HCT116 (cell line): ENCODE results near the gene IRF2BP2. TPM values are rescaled to one million over a fixed set of nuclear protein-coding genes. Genes with fewer than 3 reads are reported as not detected.

Source experiments
- ATAC-seq: fragments of 200-7000 bp; cut with Tn5 transposase; 2 replicates; pipeline ENCODE4 v1.9.1; 2020; ENCODE audit warnings: mild to moderate bottlenecking, moderate library complexity
- BruUV-seq: library from RNA; stranded (reverse); fragments of 400-500 nt; replicated peaks from 2 replicates; lab custom pipeline; 2021; lab: Mats Ljungman, UMichigan
- CTCF ChIA-PET: fragments of 300-600 bp; sonication (Branson Sonifier 250); formaldehyde crosslinking; loops from one replicate; lab custom pipeline; 2021; ENCODE audit warnings: antibody characterized with exemption; lab: Charles Lee
- POLR2A ChIA-PET: fragments of 300-600, 350-600 bp; sonication (Branson Sonifier 250); formaldehyde crosslinking; loops from one replicate; lab custom pipeline; 2021; ENCODE audit warnings: antibody characterized with exemption; lab: Charles Lee
- RAD21 ChIA-PET, 2 experiments: fragments of 300-600 bp; sonication (Branson Sonifier 250); formaldehyde crosslinking; loops; one replicate each; lab custom pipeline; 2023; ENCODE audit warnings: low total read pairs in 2 of 2; ENCODE audit not compliant: uncharacterized antibody in 2 of 2, unreplicated experiment in 2 of 2, low non-redundant PET in 1 of 2; lab: Charles Lee
- DNase-seq: peaks from one replicate; pipeline ENCODE4 v3.0.0-alpha.2; 2010; ENCODE audit warnings: low read depth, low spot score
- H2AFZ ChIP-seq: fragments of 200-600 bp; shearing (Covaris generic), sonication (generic); 2 replicates; pipeline ENCODE4 v1.6.1; 2017; ENCODE audit warnings: low read depth, mixed run types, mixed read lengths, antibody characterized with exemption, low read length; ENCODE audit not compliant: poor library complexity, severe bottlenecking
- H3K27ac ChIP-seq: 2 replicates; pipeline ENCODE4 v1.5.1; 2012; ENCODE audit warnings: low read depth, low read length
- H3K27me3 ChIP-seq: fragments of 200-600 bp; sonication (generic); 2 replicates; pipeline ENCODE4 v1.6.1; 2016; ENCODE audit warnings: mixed run types, low read length, mixed read lengths; ENCODE audit not compliant: insufficient read depth
- H3K36me3 ChIP-seq, 2 experiments: fragments of 200-500 bp in 1 of 2; fragments of 200-600 bp in 1 of 2; sonication (Bioruptor generic) in 1 of 2; sonication (generic) in 1 of 2; 2 replicates each; pipeline versions ENCODE4 v1.5.1 to v1.6.1; 2014 to 2016; ENCODE audit warnings: low read length in 2 of 2, inconsistent platforms in 1 of 2, mixed read lengths in 1 of 2, mixed run types in 1 of 2; ENCODE audit not compliant: insufficient read depth in 2 of 2, control insufficient read depth in 1 of 2
- H3K4me1 ChIP-seq, 2 experiments: fragments of 200-600 bp in 1 of 2; sonication (generic) in 1 of 2; 2 replicates each; pipeline versions ENCODE4 v1.5.1 to v1.6.1; 2012 to 2017; ENCODE audit warnings: low read length in 2 of 2, inconsistent platforms in 1 of 2, mild to moderate bottlenecking in 1 of 2, mixed read lengths in 1 of 2, mixed run types in 1 of 2, moderate library complexity in 1 of 2; ENCODE audit not compliant: insufficient read depth in 2 of 2, control insufficient read depth in 1 of 2
- H3K4me2 ChIP-seq: fragments of 200-600 bp; sonication (generic); 2 replicates; pipeline ENCODE4 v1.6.1; 2017; ENCODE audit warnings: mixed run types, low read length, mixed read lengths
- H3K4me3 ChIP-seq, 2 experiments: fragments of 200-600 bp in 1 of 2; sonication (generic) in 1 of 2; replicated peaks in 1 of 2; 2 replicates each; pipeline ENCODE4 v1.5.1; 2011 to 2016; ENCODE audit warnings: low read length in 2 of 2, control low read depth in 1 of 2, low read depth in 1 of 2, mild to moderate bottlenecking in 1 of 2, mixed read lengths in 1 of 2, mixed run types in 1 of 2
- H3K79me2 ChIP-seq: fragments of 200-600 bp; sonication (generic); 2 replicates; pipeline ENCODE4 v1.6.1; 2017; ENCODE audit warnings: mild to moderate bottlenecking, mixed run types, low read length, moderate library complexity, mixed read lengths; ENCODE audit not compliant: insufficient read depth
- H3K9ac ChIP-seq: fragments of 200-600 bp; sonication (generic); 2 replicates; pipeline ENCODE4 v1.6.1; 2016; ENCODE audit warnings: low read length, mixed read lengths
- H3K9me2 ChIP-seq: fragments of 200-600 bp; sonication (generic), shearing (Covaris generic); 2 replicates; pipeline ENCODE4 v1.6.1; 2017; ENCODE audit warnings: mixed run types, mild to moderate bottlenecking, moderate library complexity; ENCODE audit not compliant: insufficient read depth
- H3K9me3 ChIP-seq, 2 experiments: fragments of 200-500 bp in 1 of 2; fragments of 200-600 bp in 1 of 2; sonication (Bioruptor generic) in 1 of 2; sonication (generic) in 1 of 2; 2 replicates each; pipeline ENCODE4 v1.6.1; 2014 to 2017; ENCODE audit warnings: low read length in 2 of 2, mixed read lengths in 2 of 2, inconsistent platforms in 1 of 2, low read depth in 1 of 2, mild to moderate bottlenecking in 1 of 2, mixed run types in 1 of 2, moderate library complexity in 1 of 2; ENCODE audit not compliant: control insufficient read depth in 1 of 2, insufficient read depth in 1 of 2
- H4K20me1 ChIP-seq: fragments of 200-600 bp; sonication (generic), shearing (Covaris generic); 2 replicates; pipeline ENCODE4 v1.6.1; 2017; ENCODE audit warnings: mixed run types, mild to moderate bottlenecking, moderate library complexity; ENCODE audit not compliant: insufficient read depth
- CEBPB ChIP-seq: IDR thresholded peaks from 2 replicates; pipeline ENCODE4 v1.6.1; 2012; ENCODE audit warnings: low read depth
- EGR1 ChIP-seq: IDR thresholded peaks from 2 replicates; pipeline ENCODE4 v1.6.1; 2012; ENCODE audit warnings: low read depth
- EZH2 ChIP-seq: fragments of 200-600 bp; sonication (generic); IDR thresholded peaks from 2 replicates; pipeline ENCODE4 v1.6.1; 2017; ENCODE audit warnings: antibody characterized with exemption, mixed run types
- EZH2phosphoT487 ChIP-seq: fragments of 200-600 bp; IDR thresholded peaks from 2 replicates; pipeline ENCODE4 v1.6.1; 2018; ENCODE audit warnings: antibody characterized with exemption, borderline replicate concordance
- FOSL1 ChIP-seq: IDR thresholded peaks from 2 replicates; pipeline ENCODE4 v1.6.1; 2012; ENCODE audit warnings: low read depth
- JUND ChIP-seq: IDR thresholded peaks from 2 replicates; pipeline ENCODE4 v1.6.1; 2012
- POLR2A ChIP-seq: IDR thresholded peaks from 2 replicates; pipeline ENCODE4 v1.7.0; 2011; ENCODE audit warnings: borderline replicate concordance; ENCODE audit not compliant: insufficient read depth, insufficient read length; ENCODE audit errors: extremely low read depth
- POLR2AphosphoS5 ChIP-seq: IDR thresholded peaks from 2 replicates; pipeline ENCODE4 v1.6.1; 2011; ENCODE audit warnings: mild to moderate bottlenecking, low read depth, low read length, moderate library complexity
- RAD21 ChIP-seq: IDR thresholded peaks from 2 replicates; pipeline ENCODE4 v1.6.1; 2012; ENCODE audit warnings: low read depth, mild to moderate bottlenecking
- SIN3A ChIP-seq: IDR thresholded peaks from 2 replicates; pipeline ENCODE4 v1.6.1; 2012; ENCODE audit warnings: low read depth
- SRF ChIP-seq: IDR thresholded peaks from 2 replicates; pipeline ENCODE4 v1.6.1; 2012; ENCODE audit warnings: low read depth
- TCF7L2 ChIP-seq: IDR thresholded peaks from 2 replicates; pipeline ENCODE4 v1.7.0; 2011; ENCODE audit warnings: borderline replicate concordance, inconsistent platforms; ENCODE audit not compliant: insufficient read depth, insufficient read length; ENCODE audit errors: extremely low read depth
- YY1 ChIP-seq: IDR thresholded peaks from 2 replicates; pipeline ENCODE4 v1.6.1; 2011; ENCODE audit warnings: low read length, low read depth, moderate library complexity, mild to moderate bottlenecking; ENCODE audit not compliant: insufficient replicate concordance; ENCODE audit errors: extremely low read depth
- ZFX ChIP-seq: fragments of 450-650 bp; IDR thresholded peaks from 2 replicates; pipeline ENCODE4 v1.6.1; 2017
- intact Hi-C: fragments of 100-400 bp; cut with micrococcal nuclease; formaldehyde crosslinking; loops from 2 replicates; pipeline ENCODE4 v1.10.0; 2022
- total RNA-seq: library from RNA; stranded (reverse); gene quantifications from one replicate; pipeline ENCODE4 v1.2.1, GENCODE V29; 2021; ENCODE audit not compliant: unreplicated experiment
- TF ChIP-seq, protein P1 (sequence below), 3 experiments: fragments of 200-600 bp in 1 of 3; sonication (generic) in 1 of 3; IDR thresholded peaks in 2 of 3; conservative IDR thresholded peaks in 1 of 3; 2 replicates each; pipeline ENCODE4 v1.5.1; 2012 to 2017; ENCODE audit warnings: low read depth in 2 of 3, low read length in 2 of 3, antibody characterized with exemption in 1 of 3, borderline replicate concordance in 1 of 3, control low read depth in 1 of 3, mild to moderate bottlenecking in 1 of 3, mixed read lengths in 1 of 3, mixed run types in 1 of 3, moderate library complexity in 1 of 3; ENCODE audit not compliant: insufficient read depth in 1 of 3
- TF ChIP-seq, protein P2 (sequence below): IDR thresholded peaks from 2 replicates; pipeline ENCODE4 v1.6.1; 2012
- TF ChIP-seq, protein P3 (sequence below): IDR thresholded peaks from 2 replicates; pipeline ENCODE4 v1.6.1; 2011; ENCODE audit warnings: mild to moderate bottlenecking, low read length, moderate library complexity; ENCODE audit not compliant: insufficient replicate concordance; ENCODE audit errors: extremely low read depth
- TF ChIP-seq, protein P4 (sequence below): IDR thresholded peaks from 2 replicates; pipeline ENCODE4 v1.6.1; 2012

IRF2BP2 gene
- total RNA-seq, 1 experiment from 2014 or later, result 61.3 TPM

DNA sequence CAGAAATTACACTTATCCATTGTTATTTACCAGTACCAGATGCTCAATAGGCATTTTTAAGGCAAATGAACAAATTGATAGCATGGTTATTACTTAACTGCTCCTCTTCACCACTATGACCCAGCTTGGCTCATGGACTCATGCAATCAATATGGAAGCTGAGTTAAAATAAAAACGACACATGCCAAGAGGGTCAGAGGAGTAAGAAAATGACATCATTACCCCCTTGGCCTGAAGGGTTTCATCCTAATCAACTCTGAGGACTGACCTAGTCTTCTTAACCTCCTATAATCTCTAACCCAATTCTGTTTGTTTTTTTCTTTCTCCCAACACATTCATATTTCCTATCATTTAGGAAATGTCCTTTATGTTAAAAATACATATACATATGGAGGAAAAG is 41.6 kb downstream of the IRF2BP2 start:
- H3K4me2 ChIP-seq, result no peak overlapping the region
- H3K27ac ChIP-seq, result no peak overlapping the region
- H3K79me2 ChIP-seq, result no peaks in the 10 kb centered on the region
- no peak overlapping the region for H3K4me3 ChIP-seq
- BruUV-seq, result no TSS peak
- intact Hi-C loops, result no loop called here
- TF ChIP-seq SRF, result no peak
- no peak for TF ChIP-seq TCF7L2
- TF ChIP-seq CEBPB, result no peak
- no peak for TF ChIP-seq YY1
- TF ChIP-seq EZH2phosphoT487, result no peak
- TF ChIP-seq, protein P1, sequence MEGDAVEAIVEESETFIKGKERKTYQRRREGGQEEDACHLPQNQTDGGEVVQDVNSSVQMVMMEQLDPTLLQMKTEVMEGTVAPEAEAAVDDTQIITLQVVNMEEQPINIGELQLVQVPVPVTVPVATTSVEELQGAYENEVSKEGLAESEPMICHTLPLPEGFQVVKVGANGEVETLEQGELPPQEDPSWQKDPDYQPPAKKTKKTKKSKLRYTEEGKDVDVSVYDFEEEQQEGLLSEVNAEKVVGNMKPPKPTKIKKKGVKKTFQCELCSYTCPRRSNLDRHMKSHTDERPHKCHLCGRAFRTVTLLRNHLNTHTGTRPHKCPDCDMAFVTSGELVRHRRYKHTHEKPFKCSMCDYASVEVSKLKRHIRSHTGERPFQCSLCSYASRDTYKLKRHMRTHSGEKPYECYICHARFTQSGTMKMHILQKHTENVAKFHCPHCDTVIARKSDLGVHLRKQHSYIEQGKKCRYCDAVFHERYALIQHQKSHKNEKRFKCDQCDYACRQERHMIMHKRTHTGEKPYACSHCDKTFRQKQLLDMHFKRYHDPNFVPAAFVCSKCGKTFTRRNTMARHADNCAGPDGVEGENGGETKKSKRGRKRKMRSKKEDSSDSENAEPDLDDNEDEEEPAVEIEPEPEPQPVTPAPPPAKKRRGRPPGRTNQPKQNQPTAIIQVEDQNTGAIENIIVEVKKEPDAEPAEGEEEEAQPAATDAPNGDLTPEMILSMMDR (IDR thresholded peaks at IDR 0.05 in 2 of 3, conservative IDR thresholded peaks at IDR 0.05 in 1 of 3; ENCODE audit: borderline replicate concordance in 1 of 3, insufficient read depth in 1 of 3, low read depth in 2 of 3, low read length in 2 of 3), result no peak
- TF ChIP-seq RAD21, result no peak
- no peak for TF ChIP-seq EZH2
- TF ChIP-seq, protein P2, sequence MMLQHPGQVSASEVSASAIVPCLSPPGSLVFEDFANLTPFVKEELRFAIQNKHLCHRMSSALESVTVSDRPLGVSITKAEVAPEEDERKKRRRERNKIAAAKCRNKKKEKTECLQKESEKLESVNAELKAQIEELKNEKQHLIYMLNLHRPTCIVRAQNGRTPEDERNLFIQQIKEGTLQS, result no peak
- TF ChIP-seq JUND, result no peak
- TF ChIP-seq POLR2AphosphoS5, result no peak
- no peak for TF ChIP-seq EGR1
- no peak for TF ChIP-seq POLR2A
- no peak for TF ChIP-seq SIN3A
- TF ChIP-seq, protein P3, sequence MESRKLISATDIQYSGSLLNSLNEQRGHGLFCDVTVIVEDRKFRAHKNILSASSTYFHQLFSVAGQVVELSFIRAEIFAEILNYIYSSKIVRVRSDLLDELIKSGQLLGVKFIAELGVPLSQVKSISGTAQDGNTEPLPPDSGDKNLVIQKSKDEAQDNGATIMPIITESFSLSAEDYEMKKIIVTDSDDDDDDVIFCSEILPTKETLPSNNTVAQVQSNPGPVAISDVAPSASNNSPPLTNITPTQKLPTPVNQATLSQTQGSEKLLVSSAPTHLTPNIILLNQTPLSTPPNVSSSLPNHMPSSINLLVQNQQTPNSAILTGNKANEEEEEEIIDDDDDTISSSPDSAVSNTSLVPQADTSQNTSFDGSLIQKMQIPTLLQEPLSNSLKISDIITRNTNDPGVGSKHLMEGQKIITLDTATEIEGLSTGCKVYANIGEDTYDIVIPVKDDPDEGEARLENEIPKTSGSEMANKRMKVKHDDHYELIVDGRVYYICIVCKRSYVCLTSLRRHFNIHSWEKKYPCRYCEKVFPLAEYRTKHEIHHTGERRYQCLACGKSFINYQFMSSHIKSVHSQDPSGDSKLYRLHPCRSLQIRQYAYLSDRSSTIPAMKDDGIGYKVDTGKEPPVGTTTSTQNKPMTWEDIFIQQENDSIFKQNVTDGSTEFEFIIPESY, result no peak
- no peak for TF ChIP-seq ZFX
- TF ChIP-seq FOSL1, result no peak
- TF ChIP-seq, protein P4, sequence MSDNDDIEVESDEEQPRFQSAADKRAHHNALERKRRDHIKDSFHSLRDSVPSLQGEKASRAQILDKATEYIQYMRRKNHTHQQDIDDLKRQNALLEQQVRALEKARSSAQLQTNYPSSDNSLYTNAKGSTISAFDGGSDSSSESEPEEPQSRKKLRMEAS, result no peak
- ChIA-PET RAD21 (no interaction called here), CTCF (no interaction called here), POLR2A (no interaction called here)
- ATAC-seq (no peak), DNase-seq (no peak)
- H4K20me1 ChIP-seq, result no peaks in the 10 kb centered on the region
- no peak overlapping the region for H3K9ac ChIP-seq
- H2AFZ ChIP-seq, result no peak overlapping the region
- H3K27me3 ChIP-seq, result no peaks in the 10 kb centered on the region
- H3K36me3 ChIP-seq, result no peaks in the 10 kb centered on the region
- H3K4me1 ChIP-seq, result peaks cover 12 to 19% of the 10 kb centered on the region in 2 experiments
- H3K9me3 ChIP-seq, result no peaks in the 10 kb centered on the region
- H3K9me2 ChIP-seq, result no peaks in the 10 kb centered on the region
